ENCODE measurements around the gene FOXO3. TPM values are rescaled to one million over a fixed set of nuclear protein-coding genes. Genes with fewer than 3 reads are reported as not detected.

The FOXO3 gene
- total and polyA plus RNA-seq, 2 of the 13 experiments (the other 11 are each of a cell fraction or from before 2014, with no cell fraction given): 16.0 to 22.5 TPM

- no peak for TF ChIP-seq ZBTB10 (CRISPR knock-in tag; IDR thresholded peaks at IDR 0.05; ENCODE audit: borderline replicate concordance)
- peak; percentile 75; the same call in 1 of the 2 replicates for TF ChIP-seq ZNF790 (CRISPR knock-in tag; IDR thresholded peaks at IDR 0.05; ENCODE audit: borderline replicate concordance)
- 0 out of 2 replicates have a peak, but pooled peaks have one; percentile 31 for TF ChIP-seq ZNF839 (CRISPR knock-in tag; IDR thresholded peaks at IDR 0.05; ENCODE audit: borderline replicate concordance)
- TF ChIP-seq ARID5B (CRISPR knock-in tag; IDR thresholded peaks at IDR 0.05): peak; percentile 9; the same call in 1 of the 2 replicates
- TF ChIP-seq ZNF563 (CRISPR knock-in tag; IDR thresholded peaks at IDR 0.05): peak; percentile 83; the same call in 1 of the 2 replicates
- TF ChIP-seq CHCHD3 (CRISPR knock-in tag; IDR thresholded peaks at IDR 0.05): no peak
- 0 out of 2 replicates have a peak, but pooled peaks have one; percentile 14 for TF ChIP-seq POGZ (CRISPR knock-in tag; IDR thresholded peaks at IDR 0.05)
- TF ChIP-seq IRF9 (CRISPR knock-in tag; IDR thresholded peaks at IDR 0.05; ENCODE audit: borderline replicate concordance): no peak
- 0 out of 2 replicates have a peak, but pooled peaks have one; percentile 5 for TF ChIP-seq ZBED4 (CRISPR knock-in tag; IDR thresholded peaks at IDR 0.05; ENCODE audit: borderline replicate concordance)
- 0 out of 2 replicates have a peak, but pooled peaks have one; percentile 40 for TF ChIP-seq DR1 (CRISPR knock-in tag; IDR thresholded peaks at IDR 0.05)
- TF ChIP-seq ZKSCAN1 (IDR thresholded peaks at IDR 0.05; ENCODE audit: low read length): no peak
- peak; percentile 60 for TF ChIP-seq PHF8 (CRISPR knock-in tag; IDR thresholded peaks at IDR 0.05)
- 0 out of 2 replicates have a peak, but pooled peaks have one; percentile 5 for TF ChIP-seq RARA (CRISPR knock-in tag; IDR thresholded peaks at IDR 0.05)
- no peak for TF ChIP-seq MAZ (IDR thresholded peaks at IDR 0.05; ENCODE audit: borderline replicate concordance, low read depth, low read length)
- peak; percentile 89 for TF ChIP-seq MAZ (CRISPR knock-in tag; IDR thresholded peaks at IDR 0.05; ENCODE audit: low read depth)
- peak in 1 of 2 experiments; percentile 89; a peak in 3 of 4 replicates for TF ChIP-seq POLR2A (IDR thresholded peaks at IDR 0.05; ENCODE audit: insufficient read depth in 1 of 2, low read depth in 2 of 2, low read length in 2 of 2)
Observed at GRCh38 chr6:108559097-108559883, 1.4 kb upstream of the FOXO3 start (continued).
